Karpas-422 (cell line): Measurements from ENCODE around the gene OTUD4. TPM values are rescaled to one million over a fixed set of nuclear protein-coding genes. Genes with fewer than 3 reads are reported as not detected.

Source experiments
- DNase-seq: peaks from one replicate; pipeline ENCODE4 v3.0.0-alpha.2; 2015
- H2AFZ ChIP-seq: fragments of 200-600 bp; sonication (generic); 2 replicates; pipeline ENCODE4 v1.6.1; 2014; ENCODE audit warnings: antibody characterized with exemption, low read length, mixed read lengths
- H3K27ac ChIP-seq: fragments of 200-600 bp; sonication (generic); 2 replicates; pipeline ENCODE4 v1.5.1; 2014; ENCODE audit warnings: mild to moderate bottlenecking, low read length, moderate library complexity
- H3K27me3 ChIP-seq: fragments of 200-600 bp; sonication (generic); 2 replicates; pipeline ENCODE4 v1.6.1; 2014; ENCODE audit warnings: low read length, mixed read lengths
- H3K36me3 ChIP-seq: fragments of 200-600 bp; sonication (generic); 2 replicates; pipeline ENCODE4 v1.6.1; 2014; ENCODE audit warnings: low read length, mixed read lengths; ENCODE audit not compliant: insufficient read depth
- H3K4me1 ChIP-seq: fragments of 200-600 bp; sonication (generic); 2 replicates; pipeline ENCODE4 v1.6.1; 2014; ENCODE audit warnings: mild to moderate bottlenecking, low read length, mixed read lengths
- H3K4me2 ChIP-seq: fragments of 200-600 bp; sonication (generic); 2 replicates; pipeline ENCODE4 v1.6.1; 2014; ENCODE audit warnings: low read length, low read depth, mild to moderate bottlenecking; ENCODE audit not compliant: poor library complexity, severe bottlenecking
- H3K4me3 ChIP-seq: fragments of 200-600 bp; sonication (generic); 2 replicates; pipeline ENCODE4 v1.5.1; 2014; ENCODE audit warnings: mild to moderate bottlenecking, antibody characterized with exemption, low read length, mixed read lengths
- H3K79me2 ChIP-seq: fragments of 200-600 bp; sonication (generic); 2 replicates; pipeline ENCODE4 v1.6.1; 2014; ENCODE audit warnings: mild to moderate bottlenecking, low read length, mixed read lengths
- H3K9ac ChIP-seq: fragments of 200-600 bp; sonication (generic); 2 replicates; pipeline ENCODE4 v1.6.0; 2014; ENCODE audit warnings: low read length
- H3K9me2 ChIP-seq: fragments of 200-600 bp; sonication (generic), shearing (Covaris generic); replicated peaks from 2 replicates; pipeline ENCODE4 v1.6.0; 2014; ENCODE audit warnings: mild to moderate bottlenecking, low read length, moderate library complexity; ENCODE audit not compliant: insufficient read depth
- H3K9me3 ChIP-seq: fragments of 300-700, 200-600 bp; sonication (generic); 2 replicates; pipeline ENCODE4 v1.6.1; 2014; ENCODE audit warnings: low read length, mixed read lengths
- H4K20me1 ChIP-seq: fragments of 200-600 bp; sonication (generic); 2 replicates; pipeline ENCODE4 v1.6.1; 2014; ENCODE audit warnings: mild to moderate bottlenecking, antibody characterized with exemption, low read length, low read depth; ENCODE audit not compliant: insufficient read depth
- total RNA-seq: library from RNA; depleted of rRNA; stranded (reverse); fragments of >200 nt; shearing (Covaris generic); gene quantifications from 2 replicates; pipeline ENCODE4 v1.2.3, GENCODE V29; 2014; ENCODE audit warnings: low replicate concordance

OTUD4 gene
- total RNA-seq, 1 experiment from 2014 or later = 62.1 TPM

GRCh38 chr4:145130788-145131399 lies 49.5 kb downstream of the OTUD4 start:
- Histone ChIP-seq H3K9me2 (no peaks in the 10 kb centered on the region), H3K4me2 (no peak overlapping the region), H3K4me1 (peaks cover 46% of the 10 kb centered on the region), H3K27me3 (no peaks in the 10 kb centered on the region), H3K9me3 (no peaks in the 10 kb centered on the region), H2AFZ (no peak overlapping the region), H3K9ac (no peak overlapping the region), H3K36me3 (peaks cover 58% of the 10 kb centered on the region), H3K4me3 (no peak overlapping the region), H3K27ac (peak overlapping the region; percentile 40), H3K79me2 (peaks cover 24% of the 10 kb centered on the region), H4K20me1 (no peaks in the 10 kb centered on the region)
- DNase-seq = no peak

GRCh38 chr4:145130130-145130529 lies 50.3 kb downstream of the OTUD4 start:
- Histone ChIP-seq H2AFZ (no peak overlapping the region), H3K27me3 (no peaks in the 10 kb centered on the region), H3K9me2 (no peaks in the 10 kb centered on the region), H3K4me3 (no peak overlapping the region), H3K27ac (0 out of 2 replicates have a peak overlapping the region, but pooled peaks have one; percentile 40), H3K36me3 (peaks cover 64% of the 10 kb centered on the region), H3K4me2 (no peak overlapping the region), H3K4me1 (peaks cover 39% of the 10 kb centered on the region), H3K9me3 (no peaks in the 10 kb centered on the region), H3K79me2 (peaks cover 18% of the 10 kb centered on the region), H3K9ac (no peak overlapping the region), H4K20me1 (no peaks in the 10 kb centered on the region)
- DNase-seq = peak; percentile 47

- H3K4me3 ChIP-seq = no peak overlapping the region
- H3K4me2 ChIP-seq = no peak overlapping the region
- H3K27me3 ChIP-seq = no peaks in the 10 kb centered on the region
- no peak overlapping the region for H2AFZ ChIP-seq
- H3K4me1 ChIP-seq = peaks cover 10% of the 10 kb centered on the region
- H3K9me3 ChIP-seq = no peaks in the 10 kb centered on the region
- no peak for DNase-seq
- H3K79me2 ChIP-seq = peaks cover 24% of the 10 kb centered on the region
- H3K27ac ChIP-seq = no peak overlapping the region
- peaks cover 91% of the 10 kb centered on the region for H3K36me3 ChIP-seq
- H3K9me2 ChIP-seq = no peaks in the 10 kb centered on the region
- no peak overlapping the region for H3K9ac ChIP-seq
- H4K20me1 ChIP-seq = no peaks in the 10 kb centered on the region
Measured at GRCh38 chr4:145125396-145125795, 55.0 kb downstream of the OTUD4 start.

GRCh38 chr4:145108128-145108527 lies 72.3 kb downstream of the OTUD4 start:
- peaks cover 41% of the 10 kb centered on the region for H3K4me1 ChIP-seq
- no peaks in the 10 kb centered on the region for H3K27me3 ChIP-seq
- H3K27ac ChIP-seq = no peak overlapping the region
- H3K9ac ChIP-seq = no peak overlapping the region
- no peak overlapping the region for H2AFZ ChIP-seq
- peaks cover 89% of the 10 kb centered on the region for H3K79me2 ChIP-seq
- no peak for DNase-seq
- no peaks in the 10 kb centered on the region for H3K9me3 ChIP-seq
- no peaks in the 10 kb centered on the region for H4K20me1 ChIP-seq
- no peak overlapping the region for H3K4me3 ChIP-seq
- peaks cover 90% of the 10 kb centered on the region for H3K36me3 ChIP-seq
- no peaks in the 10 kb centered on the region for H3K9me2 ChIP-seq
- H3K4me2 ChIP-seq = no peak overlapping the region

- Histone ChIP-seq H3K4me2 (no peak overlapping the region), H3K9me3 (no peaks in the 10 kb centered on the region), H3K27ac (no peak overlapping the region), H3K9ac (no peak overlapping the region), H3K27me3 (no peaks in the 10 kb centered on the region), H3K36me3 (peaks cover 81% of the 10 kb centered on the region), H3K9me2 (no peaks in the 10 kb centered on the region), H3K4me1 (peaks cover 48% of the 10 kb centered on the region), H2AFZ (no peak overlapping the region), H3K4me3 (no peak overlapping the region), H3K79me2 (peaks cover 89% of the 10 kb centered on the region), H4K20me1 (peaks cover 4% of the 10 kb centered on the region; the same call in 1 of the 2 replicates)
- DNase-seq = no peak
Measured at GRCh38 chr4:145107126-145107525, 73.3 kb downstream of the OTUD4 start.

GRCh38 chr4:145103496-145103895 lies 76.9 kb downstream of the OTUD4 start:
- Histone ChIP-seq H2AFZ (no peak overlapping the region), H3K9me3 (no peaks in the 10 kb centered on the region), H4K20me1 (peaks cover 19% of the 10 kb centered on the region; the same call in 1 of the 2 replicates), H3K4me1 (peaks cover 59% of the 10 kb centered on the region), H3K9ac (no peak overlapping the region), H3K27me3 (no peaks in the 10 kb centered on the region), H3K36me3 (peaks cover 71% of the 10 kb centered on the region), H3K4me2 (peak overlapping the region; percentile 12), H3K79me2 (peaks cover 97% of the 10 kb centered on the region), H3K9me2 (no peaks in the 10 kb centered on the region; the same call in 1 of the 2 replicates), H3K27ac (no peak overlapping the region), H3K4me3 (no peak overlapping the region)
- DNase-seq = no peak

GRCh38 chr4:145102619-145103018 lies 77.8 kb downstream of the OTUD4 start:
- H3K4me2 ChIP-seq = peak overlapping the region; percentile 1
- H3K4me3 ChIP-seq = no peak overlapping the region
- no peaks in the 10 kb centered on the region for H3K9me3 ChIP-seq
- H4K20me1 ChIP-seq = peaks cover 19% of the 10 kb centered on the region; the same call in 1 of the 2 replicates
- H3K9ac ChIP-seq = no peak overlapping the region
- H2AFZ ChIP-seq = no peak overlapping the region
- no peaks in the 10 kb centered on the region; the same call in 1 of the 2 replicates for H3K9me2 ChIP-seq
- no peak for DNase-seq
- peaks cover 63% of the 10 kb centered on the region for H3K36me3 ChIP-seq
- H3K27me3 ChIP-seq = no peaks in the 10 kb centered on the region
- no peak overlapping the region for H3K27ac ChIP-seq
- H3K4me1 ChIP-seq = peaks cover 51% of the 10 kb centered on the region
- peaks cover 96% of the 10 kb centered on the region for H3K79me2 ChIP-seq

GRCh38 chr4:145101091-145101490 lies 79.3 kb downstream of the OTUD4 start:
- peaks cover 49% of the 10 kb centered on the region for H3K36me3 ChIP-seq

More at GRCh38 chr4:145101091-145101490, 79.3 kb downstream of the OTUD4 start:
- no peaks in the 10 kb centered on the region for H3K27me3 ChIP-seq
- H3K4me2 ChIP-seq = peak overlapping the region; percentile 86
- H2AFZ ChIP-seq = no peak overlapping the region
- H3K9me2 ChIP-seq = no peaks in the 10 kb centered on the region; the same call in 1 of the 2 replicates
- no peak overlapping the region for H3K27ac ChIP-seq
- peaks cover 96% of the 10 kb centered on the region for H3K79me2 ChIP-seq
- no peak overlapping the region for H3K4me3 ChIP-seq
- H3K4me1 ChIP-seq = peaks cover 48% of the 10 kb centered on the region
- H3K9me3 ChIP-seq = no peaks in the 10 kb centered on the region
- no peak overlapping the region for H3K9ac ChIP-seq
- DNase-seq = no peak
- peaks cover 19% of the 10 kb centered on the region; the same call in 1 of the 2 replicates for H4K20me1 ChIP-seq
